Neutrophil (primary cell): ENCODE measurements around the gene ZNF736.

Experiments
- H3K27ac ChIP-seq: fragments of 200-600 bp; sonication (generic); 2 replicates; pipeline ENCODE4 v1.5.1; 2016; ENCODE audit warnings: mild to moderate bottlenecking, moderate library complexity
- H3K27me3 ChIP-seq: fragments of 200-600 bp; sonication (generic); 2 replicates; pipeline ENCODE4 v1.6.0; 2016; ENCODE audit warnings: mild to moderate bottlenecking
- H3K36me3 ChIP-seq: fragments of 200-600 bp; sonication (generic); 2 replicates; pipeline ENCODE4 v1.5.1; 2017
- H3K4me1 ChIP-seq, 2 experiments: fragments of 200-600 bp in 1 of 2; sonication (generic) in 1 of 2; 1 replicate in 1 of 2; 2 replicates in 1 of 2; pipeline versions ENCODE4 v1.5.1 to v1.6.1; 2013 to 2016; ENCODE audit warnings: low read depth in 1 of 2, low read length in 1 of 2, mild to moderate bottlenecking in 1 of 2, moderate library complexity in 1 of 2; ENCODE audit not compliant: control insufficient read depth in 1 of 2, insufficient read depth in 1 of 2
- H3K4me3 ChIP-seq, 2 experiments: fragments of 200-600 bp in 1 of 2; sonication (generic) in 1 of 2; 1 replicate in 1 of 2; 2 replicates in 1 of 2; pipeline ENCODE4 v1.5.1; 2013 to 2016; ENCODE audit warnings: low read depth in 1 of 2, low read length in 1 of 2, mild to moderate bottlenecking in 1 of 2, moderate library complexity in 1 of 2
- H3K9me3 ChIP-seq: fragments of 200-600 bp; sonication (generic); 2 replicates; pipeline ENCODE4 v1.5.1; 2016
- CTCF ChIP-seq: fragments of 200-600 bp; sonication (generic); IDR thresholded peaks from 2 replicates; pipeline ENCODE4 v1.5.1; 2016; ENCODE audit warnings: antibody characterized with exemption

ZNF736 gene

DNA sequence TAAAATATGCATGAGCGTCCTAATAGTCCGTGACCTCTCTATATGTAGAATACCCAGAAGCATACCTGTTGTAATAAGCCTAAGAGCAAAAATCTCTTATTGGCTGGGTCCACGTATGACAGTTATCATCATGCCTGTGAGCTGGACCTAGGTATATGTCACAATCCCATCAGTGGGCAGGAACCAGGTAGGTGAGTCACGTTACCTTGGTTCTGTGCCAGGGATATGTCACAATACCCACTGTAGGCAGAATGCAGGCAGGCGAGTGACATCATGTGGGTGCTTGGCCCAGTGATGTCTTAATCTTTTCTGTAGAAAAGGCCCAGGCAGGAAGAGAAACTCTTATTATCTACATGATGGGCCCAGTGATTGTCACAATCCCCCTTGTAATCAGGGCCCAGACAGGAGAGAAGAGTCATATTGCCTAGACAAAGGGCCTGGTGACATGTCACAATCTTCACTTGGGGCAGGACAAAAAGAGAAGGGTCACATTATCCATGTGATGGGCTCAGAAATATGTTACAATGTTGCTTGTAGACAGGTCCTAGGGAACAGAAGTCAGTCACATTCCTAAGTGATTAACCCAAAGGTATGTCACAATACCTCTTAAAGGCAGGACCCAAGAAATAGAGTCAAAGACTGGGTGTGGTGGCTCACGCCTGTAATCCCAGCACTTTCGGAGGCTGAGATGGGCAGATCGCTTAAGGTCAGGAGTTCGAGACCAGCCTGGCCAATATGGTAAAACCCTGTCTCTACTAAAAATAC lies 12.9 kb upstream of the ZNF736 start:
- Histone ChIP-seq H3K27me3 (peaks cover 5% of the 10 kb centered on the region), H3K4me1 (no peaks in the 10 kb centered on the region), H3K4me3 (no peak overlapping the region), H3K36me3 (no peaks in the 10 kb centered on the region), H3K9me3 (no peaks in the 10 kb centered on the region), H3K27ac (no peak overlapping the region)
- TF ChIP-seq CTCF, result no peak

- peak overlapping the region; percentile 62 to 70 for H3K4me3 ChIP-seq
- H3K27me3 ChIP-seq, result peaks cover 12% of the 10 kb centered on the region
- H3K27ac ChIP-seq, result peak overlapping the region; percentile 39
- H3K36me3 ChIP-seq, result no peaks in the 10 kb centered on the region
- no peaks in the 10 kb centered on the region for H3K9me3 ChIP-seq
- no peak for TF ChIP-seq CTCF
- H3K4me1 ChIP-seq, result peaks cover 11 to 13% of the 10 kb centered on the region in 2 experiments
Observed at GRCh38 chr7:64307254-64308015, 6.3 kb upstream of the ZNF736 start.

DNA sequence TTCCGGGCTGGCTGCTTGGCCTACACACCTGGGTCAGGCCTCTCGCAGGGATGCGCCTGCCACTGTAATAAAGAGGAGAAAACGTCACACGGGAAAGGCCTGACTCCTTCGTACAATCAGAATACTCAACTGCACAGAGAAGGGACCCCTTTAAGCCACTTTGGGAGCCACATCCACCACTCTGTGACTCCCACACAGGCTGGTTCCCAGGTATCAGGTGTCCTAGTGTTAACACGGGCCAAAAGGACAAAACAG lies 5.8 kb upstream of the ZNF736 start:
- no peak overlapping the region for H3K27ac ChIP-seq
- no peaks in the 10 kb centered on the region for H3K9me3 ChIP-seq
- H3K36me3 ChIP-seq, result no peaks in the 10 kb centered on the region
- H3K4me1 ChIP-seq, result peaks cover 11 to 13% of the 10 kb centered on the region in 2 experiments
- H3K27me3 ChIP-seq, result peaks cover 12% of the 10 kb centered on the region
- H3K4me3 ChIP-seq, result no peak overlapping the region
- no peak for TF ChIP-seq CTCF

DNA sequence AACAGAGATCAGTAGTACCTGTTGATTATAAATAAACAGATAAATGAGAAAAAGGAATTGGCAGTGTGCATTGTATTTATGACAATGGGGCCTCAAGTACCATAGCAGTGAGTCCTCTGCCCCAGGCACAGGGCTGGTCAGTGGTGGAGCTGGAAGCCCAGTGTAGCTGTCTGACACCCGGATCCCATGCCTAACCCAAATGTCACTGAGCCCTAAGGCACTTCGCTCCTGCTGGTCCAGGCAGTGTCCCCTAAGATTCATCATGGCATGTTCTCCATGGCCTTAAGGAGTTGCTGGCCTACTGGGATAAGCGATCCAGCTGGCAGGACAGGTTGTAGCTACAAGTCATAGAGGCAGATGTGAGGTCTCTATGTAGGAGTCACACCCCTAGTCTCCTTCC lies 3.3 kb upstream of the ZNF736 start:
- H3K9me3 ChIP-seq, result no peaks in the 10 kb centered on the region
- H3K36me3 ChIP-seq, result no peaks in the 10 kb centered on the region
- H3K27ac ChIP-seq, result no peak overlapping the region
- peaks cover 8% of the 10 kb centered on the region for H3K27me3 ChIP-seq
- peaks cover 20 to 25% of the 10 kb centered on the region in 2 experiments for H3K4me1 ChIP-seq
- no peak for TF ChIP-seq CTCF
- no peak overlapping the region for H3K4me3 ChIP-seq

DNA sequence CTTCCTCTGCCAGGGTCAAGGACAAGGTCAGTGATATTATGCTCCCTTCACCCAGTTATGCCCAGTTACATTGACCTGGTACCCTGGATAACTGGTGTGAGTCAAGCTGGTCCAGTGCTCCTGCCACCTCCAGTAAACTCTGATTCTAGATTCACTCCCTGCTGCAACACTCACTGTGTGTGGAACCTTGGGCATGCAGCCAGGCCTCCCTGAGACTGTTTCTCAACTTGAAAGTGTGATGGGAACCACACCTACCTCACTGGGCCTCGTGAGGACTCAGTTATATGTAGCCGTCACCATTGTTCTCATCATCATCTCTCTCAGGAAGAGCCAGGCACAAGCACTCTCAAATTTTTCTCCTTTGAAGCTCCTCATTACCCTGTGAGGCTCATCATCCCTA lies 935 bp upstream of the ZNF736 start:
- Histone ChIP-seq H3K4me3 (no peak overlapping the region), H3K36me3 (no peaks in the 10 kb centered on the region), H3K4me1 (peaks cover 10 to 12% of the 10 kb centered on the region in 2 experiments), H3K9me3 (no peaks in the 10 kb centered on the region), H3K27me3 (no peaks in the 10 kb centered on the region), H3K27ac (no peak overlapping the region)
- TF ChIP-seq CTCF, result no peak
